NCI-H187 treated with DMSO at 0.1 percent for 48 hours (cell line): ENCODE measurements around the gene GPR158.
A peak's percentile ranks its signal among the peaks of the same experiment; 100 is the strongest.

Source experiments
- DNase-seq: peaks from one replicate; lab custom pipeline; 2025; lab: John Stamatoyannopoulos, UW

The GPR158 gene

GRCh38 chr10:25578061-25578460 is 403.3 kb downstream of the GPR158 start:
- DNase-seq: no peak

- no peak for DNase-seq
Observed at GRCh38 chr10:25582961-25583360, 408.2 kb downstream of the GPR158 start.

DNA sequence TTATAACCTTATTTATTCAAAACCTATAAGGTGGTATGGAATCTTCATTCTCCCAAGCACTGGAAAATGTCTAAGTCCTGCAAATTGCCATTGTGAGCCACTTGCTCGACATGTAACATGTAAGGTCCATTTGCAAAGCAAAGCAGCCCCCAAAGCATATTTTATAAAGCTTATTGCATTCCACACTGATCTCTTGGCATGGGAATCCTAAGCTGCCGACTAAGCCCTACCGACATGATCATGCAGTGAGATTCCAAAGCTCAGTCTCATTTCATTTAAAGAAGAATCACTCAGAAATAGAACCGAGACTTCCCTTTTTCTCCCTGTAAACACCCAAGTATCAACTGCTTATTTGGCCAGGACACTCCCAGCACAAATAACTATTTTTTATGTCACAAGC is 425.9 kb downstream of the GPR158 start:
- no peak for DNase-seq

GRCh38 chr10:25604591-25604990 is 429.8 kb downstream of the GPR158 start:
- no peak for DNase-seq

- no peak for DNase-seq
Observed at GRCh38 chr10:25614652-25615051, 439.9 kb downstream of the GPR158 start.

- no peak for DNase-seq
Observed at GRCh38 chr10:25615926-25616325, 441.1 kb downstream of the GPR158 start.

GRCh38 chr10:25616903-25617592 is 442.2 kb downstream of the GPR158 start:
- DNase-seq: no peak

DNA sequence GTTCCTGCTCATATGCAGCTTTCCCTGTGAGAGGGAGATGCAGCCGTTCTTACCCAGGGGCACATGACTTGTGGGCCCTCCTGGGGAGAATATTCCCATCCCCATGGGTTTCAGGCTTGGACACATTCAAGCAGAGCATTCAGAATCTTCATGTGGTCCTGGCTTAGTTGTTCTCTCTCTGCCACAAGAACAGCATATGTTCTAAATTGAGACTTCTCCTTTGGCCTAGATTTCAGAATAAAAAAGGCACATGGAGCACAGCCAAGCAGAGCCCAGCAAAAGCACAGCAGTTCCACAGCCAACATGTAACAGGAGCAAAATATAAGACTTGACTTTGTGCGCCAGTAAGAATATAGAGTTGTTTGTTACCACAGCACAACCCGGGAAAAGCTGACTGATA is 452.8 kb downstream of the GPR158 start:
- DNase-seq: no peak

DNA sequence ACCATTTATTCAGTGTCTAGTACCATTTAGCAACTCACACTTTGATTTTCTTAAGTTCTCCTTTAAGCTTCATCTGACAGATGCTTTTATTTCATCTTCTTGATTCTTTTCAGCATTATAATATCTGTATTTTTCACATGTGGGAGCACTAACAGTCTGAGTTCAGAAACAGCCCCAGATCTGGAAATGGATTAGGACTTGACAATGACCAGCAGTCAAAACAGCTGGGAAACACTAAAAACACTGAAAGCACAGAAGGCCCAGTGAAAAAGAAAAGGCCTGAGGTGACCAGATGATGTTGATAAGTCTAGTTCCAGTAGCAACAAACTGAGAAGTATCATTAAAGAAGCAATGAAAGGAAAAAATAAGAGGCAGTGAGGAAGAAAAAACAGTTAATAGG is 454.5 kb downstream of the GPR158 start:
- no peak for DNase-seq

DNA sequence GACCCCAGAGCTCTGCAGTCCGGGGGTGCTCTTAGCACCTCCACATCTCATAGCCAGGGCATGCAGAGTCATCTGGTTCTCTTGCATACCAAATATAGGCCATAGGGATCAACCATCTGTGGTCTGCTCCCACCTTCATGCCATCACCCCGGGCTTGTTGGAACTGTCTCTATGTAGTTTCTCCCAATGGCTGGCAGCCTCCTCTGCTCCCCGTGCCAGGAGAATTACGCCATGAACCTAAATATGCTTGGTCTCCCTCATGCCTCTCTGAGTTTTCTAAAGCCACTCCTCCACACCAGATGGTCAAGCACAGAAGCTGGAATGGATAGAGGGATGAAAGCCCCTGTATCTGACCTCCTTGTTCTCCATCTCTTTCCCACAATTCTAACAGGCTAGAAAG is 456.7 kb downstream of the GPR158 start:
- no peak for DNase-seq

- no peak for DNase-seq
Observed at GRCh38 chr10:25632802-25633201, 458.0 kb downstream of the GPR158 start.

GRCh38 chr10:25633542-25633941 is 458.7 kb downstream of the GPR158 start:
- peak; percentile 82 for DNase-seq

GRCh38 chr10:25639646-25640045 is 464.8 kb downstream of the GPR158 start:
- DNase-seq: no peak

DNA sequence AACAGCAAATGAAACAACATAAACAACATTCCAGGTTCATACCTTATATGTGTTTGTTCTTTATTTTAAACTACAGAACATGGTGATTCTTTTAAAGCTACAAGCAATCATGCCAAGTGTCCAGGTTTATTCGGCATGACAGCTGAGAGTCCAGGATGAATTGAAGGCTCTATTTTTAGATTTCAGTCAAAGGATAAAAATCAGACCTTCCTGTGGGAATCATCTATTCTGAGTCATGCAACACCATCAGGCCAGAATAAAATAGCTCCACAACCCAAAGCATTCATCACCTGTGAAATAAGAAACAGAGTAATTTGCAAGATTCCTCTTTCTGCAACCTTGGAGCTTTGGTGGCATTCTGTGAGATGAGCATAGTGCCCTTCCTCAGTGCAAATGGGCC is 466.8 kb downstream of the GPR158 start:
- DNase-seq: no peak

GRCh38 chr10:25642721-25643120 is 467.9 kb downstream of the GPR158 start:
- DNase-seq: no peak

- no peak for DNase-seq
Observed at GRCh38 chr10:25646371-25646770, 471.6 kb downstream of the GPR158 start.

GRCh38 chr10:25651534-25651933 is 476.7 kb downstream of the GPR158 start:
- no peak for DNase-seq
